Activated CD8-positive, alpha-beta T cell treated with anti-CD3 and anti-CD28 coated beads for 36 hours (primary cell): Measurements from ENCODE around the gene L3MBTL4. TPM values are rescaled to one million over a fixed set of nuclear protein-coding genes. Genes with fewer than 3 reads are reported as not detected.

Experiments
- ATAC-seq: fragments of 200-7000 bp; cut with Tn5 transposase; one replicate; pipeline ENCODE4 v1.10.0; 2021; ENCODE audit warnings: mild to moderate bottlenecking, moderate library complexity
- CTCF ChIA-PET: fragments of 350-600 bp; sonication (Branson Sonifier 250); formaldehyde crosslinking; loops from one replicate; lab custom pipeline; 2021; ENCODE audit warnings: antibody characterized with exemption; lab: Charles Lee
- POLR2A ChIA-PET: fragments of 350-600 bp; sonication (Branson Sonifier 250); formaldehyde crosslinking; loops from one replicate; lab custom pipeline; 2021; ENCODE audit warnings: antibody characterized with exemption; lab: Charles Lee
- DNase-seq: peaks from one replicate; pipeline ENCODE4 v3.0.0-alpha.2; 2020
- H3K27ac Mint-ChIP-seq: one replicate; pipeline ENCODE4 v1.8.0; 2021; ENCODE audit warnings: mild to moderate bottlenecking, mixed read lengths
- H3K27me3 Mint-ChIP-seq: one replicate; pipeline ENCODE4 v1.8.0; 2021; ENCODE audit warnings: mixed read lengths
- H3K36me3 Mint-ChIP-seq: one replicate; pipeline ENCODE4 v1.8.0; 2021; ENCODE audit warnings: low read depth, mixed read lengths
- H3K4me1 Mint-ChIP-seq: one replicate; pipeline ENCODE4 v1.8.0; 2021; ENCODE audit warnings: low read depth, mixed read lengths
- H3K4me3 Mint-ChIP-seq: one replicate; pipeline ENCODE4 v1.8.0; 2021; ENCODE audit warnings: mild to moderate bottlenecking, moderate library complexity, mixed read lengths
- H3K9me3 Mint-ChIP-seq: one replicate; pipeline ENCODE4 v1.8.0; 2021; ENCODE audit warnings: mixed read lengths
- intact Hi-C: fragments of 100-400 bp; cut with micrococcal nuclease; formaldehyde crosslinking; loops from one replicate; pipeline ENCODE4 v1.10.0; 2022
- total RNA-seq, 2 experiments: library from RNA; stranded (reverse); gene quantifications; one replicate each; pipeline ENCODE4 v1.2.3, GENCODE V29; 2021
- TF ChIP-seq, protein P1 (sequence below): fragments of 200-600 bp; IDR thresholded peaks from one replicate; pipeline ENCODE4 v1.8.0; 2022; ENCODE audit warnings: antibody characterized with exemption, mild to moderate bottlenecking

Gene L3MBTL4
- total RNA-seq, 2 experiments from 2014 or later: not detected

GRCh38 chr18:5961097-5961827 lies 453.4 kb downstream of the L3MBTL4 start:
- Mint-ChIP-seq H3K9me3 (no peaks in the 10 kb centered on the region), H3K27me3 (no peaks in the 10 kb centered on the region), H3K27ac (no peak overlapping the region), H3K4me3 (no peak overlapping the region), H3K4me1 (peaks cover 17% of the 10 kb centered on the region), H3K36me3 (no peaks in the 10 kb centered on the region)
- TF ChIP-seq, protein P1, sequence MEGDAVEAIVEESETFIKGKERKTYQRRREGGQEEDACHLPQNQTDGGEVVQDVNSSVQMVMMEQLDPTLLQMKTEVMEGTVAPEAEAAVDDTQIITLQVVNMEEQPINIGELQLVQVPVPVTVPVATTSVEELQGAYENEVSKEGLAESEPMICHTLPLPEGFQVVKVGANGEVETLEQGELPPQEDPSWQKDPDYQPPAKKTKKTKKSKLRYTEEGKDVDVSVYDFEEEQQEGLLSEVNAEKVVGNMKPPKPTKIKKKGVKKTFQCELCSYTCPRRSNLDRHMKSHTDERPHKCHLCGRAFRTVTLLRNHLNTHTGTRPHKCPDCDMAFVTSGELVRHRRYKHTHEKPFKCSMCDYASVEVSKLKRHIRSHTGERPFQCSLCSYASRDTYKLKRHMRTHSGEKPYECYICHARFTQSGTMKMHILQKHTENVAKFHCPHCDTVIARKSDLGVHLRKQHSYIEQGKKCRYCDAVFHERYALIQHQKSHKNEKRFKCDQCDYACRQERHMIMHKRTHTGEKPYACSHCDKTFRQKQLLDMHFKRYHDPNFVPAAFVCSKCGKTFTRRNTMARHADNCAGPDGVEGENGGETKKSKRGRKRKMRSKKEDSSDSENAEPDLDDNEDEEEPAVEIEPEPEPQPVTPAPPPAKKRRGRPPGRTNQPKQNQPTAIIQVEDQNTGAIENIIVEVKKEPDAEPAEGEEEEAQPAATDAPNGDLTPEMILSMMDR: no peak
- ChIA-PET CTCF (no interaction called here), POLR2A (no interaction called here)
- ATAC-seq (no peak), DNase-seq (no peak)
- intact Hi-C loops: no loop called here

GRCh38 chr18:5958822-5959221 lies 455.9 kb downstream of the L3MBTL4 start:
- TF ChIP-seq, protein P1: no peak
- intact Hi-C loops: no loop called here
- Mint-ChIP-seq H3K36me3 (no peaks in the 10 kb centered on the region), H3K9me3 (no peaks in the 10 kb centered on the region), H3K4me3 (no peak overlapping the region), H3K27me3 (no peaks in the 10 kb centered on the region), H3K4me1 (no peaks in the 10 kb centered on the region), H3K27ac (no peak overlapping the region)
- ChIA-PET CTCF (interaction anchor here (1.2 kb wide), 1 partner anchor 47 kb away, joined by 3 read pairs; no protein-coding TSS in a partner anchor), POLR2A (interaction anchor here (0.5 to 0.7 kb wide), 2 partner anchors 144 to 325 kb away, joined by 3 read pairs; no protein-coding TSS in a partner anchor)
- DNase-seq: no peak
- no peak for ATAC-seq

- TF ChIP-seq, protein P1: no peak
- intact Hi-C loops: no loop called here
- Mint-ChIP-seq H3K4me3 (no peak overlapping the region), H3K9me3 (no peaks in the 10 kb centered on the region), H3K4me1 (no peaks in the 10 kb centered on the region), H3K36me3 (no peaks in the 10 kb centered on the region), H3K27ac (no peak overlapping the region), H3K27me3 (no peaks in the 10 kb centered on the region)
- ATAC-seq: no peak
- ChIA-PET POLR2A (no interaction called here), CTCF (no interaction called here)
- DNase-seq: no peak
These were observed 458.9 kb downstream of the L3MBTL4 start for GRCh38 chr18:5955861-5956260.

- Mint-ChIP-seq H3K4me3 (no peak overlapping the region), H3K4me1 (no peaks in the 10 kb centered on the region), H3K27ac (no peak overlapping the region), H3K27me3 (no peaks in the 10 kb centered on the region), H3K36me3 (no peaks in the 10 kb centered on the region), H3K9me3 (no peaks in the 10 kb centered on the region)
- TF ChIP-seq, protein P1: no peak
- ATAC-seq: no peak
- intact Hi-C loops: no loop called here
- POLR2A ChIA-PET: no interaction called here
- DNase-seq: no peak
- CTCF ChIA-PET: no interaction called here
These were observed 463.1 kb downstream of the L3MBTL4 start for GRCh38 chr18:5951515-5952091.

DNA sequence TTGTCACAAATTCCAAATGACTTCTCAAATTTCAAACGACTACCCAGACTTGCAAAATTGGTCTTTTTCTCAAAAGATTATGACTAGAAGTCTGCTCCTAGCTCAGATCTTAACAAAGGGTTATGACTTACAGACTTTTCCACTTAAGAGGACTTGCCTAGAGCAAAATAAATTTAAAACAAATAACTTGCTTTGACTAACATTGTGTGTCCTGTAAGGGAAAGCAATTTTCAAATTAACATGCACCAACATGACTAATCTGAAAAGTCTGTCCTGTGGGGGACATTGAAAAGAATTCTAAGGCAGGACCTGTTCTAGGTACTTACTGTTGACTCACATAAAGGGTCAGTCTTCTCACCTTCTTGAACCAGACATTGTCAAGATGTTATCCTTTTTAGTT lies 465.9 kb downstream of the L3MBTL4 start:
- POLR2A ChIA-PET: no interaction called here
- no peaks in the 10 kb centered on the region for H3K36me3 Mint-ChIP-seq
- intact Hi-C loops: no loop called here
- no peak overlapping the region for H3K27ac Mint-ChIP-seq
- TF ChIP-seq, protein P1: no peak
- no peaks in the 10 kb centered on the region for H3K27me3 Mint-ChIP-seq
- DNase-seq (no peak), ATAC-seq (no peak)
- no peak overlapping the region for H3K4me3 Mint-ChIP-seq
- no peaks in the 10 kb centered on the region for H3K4me1 Mint-ChIP-seq
- no peaks in the 10 kb centered on the region for H3K9me3 Mint-ChIP-seq
- CTCF ChIA-PET: no interaction called here
